HG03135 (cell line): ENCODE measurements around the gene RPL35A.
"Not testable (repeated sequence)": the region's sequence is repeated elsewhere in the genome, so short reads cannot be mapped to it uniquely, and the experiment has no call there.

ENCODE experiments used
- ATAC-seq: cut with Tn5 transposase; IDR thresholded peaks from one replicate; pipeline ENCODE4 v1.9.1; 2021; ENCODE audit warnings: mild to moderate bottlenecking, moderate library complexity; ENCODE audit not compliant: unreplicated experiment

The RPL35A gene

GRCh38 chr3:197951392-197951990 is 1.5 kb downstream of the RPL35A start:
- no peak for ATAC-seq

- ATAC-seq = no peak
These were observed 2.5 kb downstream of the RPL35A start for GRCh38 chr3:197952440-197952839.

- ATAC-seq = no peak
These were observed 3.3 kb downstream of the RPL35A start for GRCh38 chr3:197953325-197953724.

- ATAC-seq = no peak
These were observed 3.9 kb downstream of the RPL35A start for GRCh38 chr3:197953881-197954280.

- ATAC-seq = no peak
These were observed 6.0 kb downstream of the RPL35A start for GRCh38 chr3:197955892-197956477.

GRCh38 chr3:197956626-197956988 is 6.6 kb downstream of the RPL35A start:
- no peak for ATAC-seq

- ATAC-seq = no peak
These were observed 7.8 kb downstream of the RPL35A start for GRCh38 chr3:197957790-197958133.

GRCh38 chr3:197958346-197958745 is 8.4 kb downstream of the RPL35A start:
- ATAC-seq = no peak

GRCh38 chr3:197958848-197959247 is 8.9 kb downstream of the RPL35A start:
- ATAC-seq = not testable (repeated sequence)

GRCh38 chr3:197959500-197959890 is 9.5 kb downstream of the RPL35A start:
- ATAC-seq = no peak

GRCh38 chr3:197959891-197960693 is 10.1 kb downstream of the RPL35A start, which contains the start of gene LMLN:
LMLN (plus strand) TSS chr3:197960217; CDS start chr3:197960246, 29 bp downstream.
- peak; percentile 97 for ATAC-seq

GRCh38 chr3:197960694-197961581 is 10.9 kb downstream of the RPL35A start:
- ATAC-seq = no peak

- ATAC-seq = no peak
These were observed 11.6 kb downstream of the RPL35A start for GRCh38 chr3:197961582-197961945.

- no peak for ATAC-seq
These were observed 13.1 kb downstream of the RPL35A start for GRCh38 chr3:197963019-197963637.

GRCh38 chr3:197967337-197967989 is 17.5 kb downstream of the RPL35A start:
- ATAC-seq = not testable (repeated sequence)

GRCh38 chr3:197970588-197970987 is 20.6 kb downstream of the RPL35A start:
- ATAC-seq = no peak

- ATAC-seq = no peak
These were observed 24.0 kb downstream of the RPL35A start for GRCh38 chr3:197974016-197974415.

- no peak for ATAC-seq
These were observed 25.3 kb downstream of the RPL35A start for GRCh38 chr3:197975311-197975710.

GRCh38 chr3:197983076-197983475 is 33.1 kb downstream of the RPL35A start:
- no peak for ATAC-seq

- no peak for ATAC-seq
These were observed 39.7 kb downstream of the RPL35A start for GRCh38 chr3:197989651-197990050.
